ENCODE measurements around the gene CALCR.
"Not testable (repeated sequence)": the region's sequence is repeated elsewhere in the genome, so short reads cannot be mapped to it uniquely, and the experiment has no call there.

Gene CALCR

DNA sequence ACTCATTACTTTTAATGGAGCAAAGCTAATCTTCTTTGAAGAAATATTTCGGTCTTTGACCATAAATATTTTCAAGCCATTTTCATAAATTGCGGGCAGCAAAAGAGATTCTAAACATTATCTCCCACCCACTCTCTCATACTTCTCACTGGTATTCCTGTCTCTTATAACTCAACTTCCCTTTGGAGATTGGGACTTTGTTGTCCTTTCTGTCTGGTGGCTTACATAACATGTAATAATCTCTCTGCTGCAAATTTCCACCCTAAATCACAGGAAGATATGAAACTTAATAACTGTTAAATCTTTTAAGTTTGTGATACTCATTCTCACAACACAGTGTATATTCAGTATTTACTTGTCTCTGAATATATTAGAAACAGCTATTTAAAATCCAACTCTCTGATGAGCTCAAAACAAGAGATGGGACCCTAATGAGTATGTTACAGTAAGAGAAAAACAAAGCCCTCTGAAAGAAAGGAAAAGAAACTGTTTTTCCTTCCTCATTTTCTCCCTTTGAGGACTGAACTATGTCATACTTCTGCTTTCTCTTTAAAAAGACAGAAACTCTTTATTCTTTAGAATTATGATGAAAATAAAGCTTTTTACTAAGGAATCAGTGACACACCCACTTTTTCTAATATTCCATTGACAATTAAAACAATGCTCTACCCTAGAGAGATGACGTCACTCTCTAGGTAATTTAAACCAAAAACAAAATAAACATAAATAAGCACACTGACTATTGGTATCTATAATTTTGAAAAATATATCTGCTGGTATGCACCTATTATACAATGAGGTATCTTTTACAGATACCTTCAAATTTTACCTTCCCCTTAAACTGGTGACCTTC is 14.7 kb downstream of the CALCR start:
- no peak for DNase-seq (ENCODE audit: low spot score)

DNA sequence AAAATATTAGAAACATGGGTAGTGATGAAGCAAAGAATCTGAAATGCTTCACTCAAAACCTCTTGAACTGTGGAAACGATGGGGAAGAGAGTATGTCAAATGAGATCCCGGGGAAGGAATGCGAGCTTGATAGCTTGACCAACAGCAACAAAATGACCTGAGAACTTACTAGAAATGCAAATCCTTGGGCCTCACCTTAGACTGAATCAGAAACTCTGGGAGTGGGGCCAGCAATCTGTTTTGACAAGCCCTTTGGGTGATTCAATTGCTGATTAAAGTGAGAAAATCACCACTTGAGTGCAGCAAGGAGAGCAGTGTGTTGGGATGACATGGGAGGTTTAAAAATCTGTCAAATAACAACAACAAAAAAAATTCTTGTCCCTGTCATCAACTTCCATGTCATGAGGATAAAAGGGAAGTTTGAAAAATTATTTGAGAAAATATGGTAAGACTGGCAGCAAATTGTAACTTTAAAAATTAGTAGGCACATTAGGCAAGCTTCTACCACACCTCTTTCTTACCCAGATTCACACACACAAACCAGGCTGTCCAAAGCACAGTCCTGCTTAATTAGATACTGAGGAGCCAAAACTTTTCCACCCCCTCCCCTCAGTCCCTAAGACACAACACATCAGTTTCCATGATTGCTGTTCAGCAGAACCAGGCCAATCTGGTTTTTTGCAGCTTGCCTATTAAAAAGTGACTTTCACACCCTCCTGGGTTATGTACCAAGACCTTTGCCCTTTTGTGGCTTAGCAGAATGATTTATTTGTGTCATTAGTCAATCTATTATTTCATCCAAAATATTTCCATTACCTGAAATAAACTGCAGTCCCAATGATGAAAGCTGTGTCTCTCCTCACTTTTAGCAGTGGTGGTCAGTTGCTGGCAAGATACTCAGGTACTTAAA is 15.6 kb downstream of the CALCR start:
- no peak for DNase-seq (ENCODE audit: low spot score)

- DNase-seq (ENCODE audit: low spot score): no peak
Measured at GRCh38 chr7:93551931-93552330, 22.6 kb downstream of the CALCR start.

DNA sequence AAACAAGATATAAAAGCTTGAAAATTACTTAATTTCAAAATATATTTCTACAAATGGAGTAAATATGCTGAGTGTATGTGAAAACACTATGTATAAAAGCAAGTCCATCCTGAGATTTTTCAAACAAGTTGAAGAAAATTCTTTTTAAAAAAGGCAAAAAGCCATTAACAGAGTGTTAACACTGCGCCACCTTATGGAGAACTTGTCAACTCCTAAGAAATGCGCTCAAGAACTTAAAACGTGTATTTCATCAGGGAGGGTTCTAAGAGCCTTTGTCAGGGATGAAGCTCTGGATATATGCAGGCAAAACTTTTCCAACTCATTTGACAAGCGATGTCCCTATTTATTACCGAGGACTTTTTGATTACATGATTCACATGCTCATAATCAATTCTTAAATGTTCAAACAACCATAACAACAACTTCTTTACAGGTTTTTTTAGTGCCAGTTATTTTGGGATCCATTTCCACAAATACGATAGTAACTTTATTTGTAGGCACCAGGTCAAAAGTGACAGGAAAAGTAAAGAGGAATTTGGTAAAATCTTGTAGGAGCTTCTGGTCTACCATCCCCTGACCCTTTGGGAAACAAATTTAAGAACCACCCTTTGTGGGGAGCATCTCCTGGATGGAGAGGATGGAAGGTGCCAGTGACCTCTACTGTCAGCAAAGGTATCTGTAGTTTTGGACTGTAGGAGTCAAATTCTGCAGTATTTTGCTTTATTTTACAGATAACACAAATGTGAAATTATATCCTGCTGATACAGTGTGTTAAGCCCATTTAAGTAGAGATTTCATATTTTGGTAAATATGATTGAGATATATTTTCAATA is 23.2 kb downstream of the CALCR start:
- DNase-seq (ENCODE audit: low spot score): peak; percentile 22

DNA sequence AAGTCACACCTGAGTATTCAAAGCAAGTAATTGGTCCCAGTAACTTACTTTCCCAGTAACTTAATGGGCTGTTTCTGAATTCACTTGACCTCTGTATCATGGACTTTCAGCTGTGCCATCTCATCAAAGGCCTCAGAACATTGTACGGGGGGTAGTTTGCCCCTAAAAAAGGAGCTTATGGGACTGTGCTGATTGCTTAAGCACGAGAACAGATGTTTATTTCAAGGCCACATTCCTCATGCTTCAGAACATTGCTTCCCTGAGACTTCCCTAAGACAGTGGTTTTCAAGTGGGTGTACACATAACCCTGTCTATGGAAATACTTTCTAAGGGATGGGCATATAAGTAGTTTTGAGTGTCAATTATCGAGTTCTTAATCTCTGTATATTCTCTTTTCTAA is 26.8 kb downstream of the CALCR start:
- no peak for DNase-seq (ENCODE audit: low spot score)

- no peak for DNase-seq (ENCODE audit: low spot score)
Measured at GRCh38 chr7:93544691-93545090, 29.8 kb downstream of the CALCR start.

DNA sequence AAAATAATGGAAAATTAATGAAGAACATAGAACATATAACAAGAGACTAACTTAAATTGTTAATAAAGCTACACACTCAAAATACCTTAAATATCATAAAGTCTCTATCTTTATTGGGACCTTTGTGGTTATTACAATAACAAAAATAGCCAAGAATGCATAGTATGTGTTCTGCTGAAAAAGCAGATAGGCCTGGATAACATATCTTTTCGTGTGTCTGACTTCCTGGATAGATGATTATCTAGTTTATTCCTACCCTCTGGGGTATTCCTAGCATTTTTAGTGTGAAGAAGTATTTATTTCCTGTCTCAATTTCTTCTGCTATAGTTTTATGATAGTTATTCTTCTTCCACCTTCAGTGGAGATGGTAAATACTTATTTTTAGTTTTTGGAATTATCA is 36.5 kb downstream of the CALCR start:
- no peak for DNase-seq (ENCODE audit: low spot score)

GRCh38 chr7:93535616-93536015 is 38.9 kb downstream of the CALCR start:
- DNase-seq (ENCODE audit: low spot score): no peak

DNA sequence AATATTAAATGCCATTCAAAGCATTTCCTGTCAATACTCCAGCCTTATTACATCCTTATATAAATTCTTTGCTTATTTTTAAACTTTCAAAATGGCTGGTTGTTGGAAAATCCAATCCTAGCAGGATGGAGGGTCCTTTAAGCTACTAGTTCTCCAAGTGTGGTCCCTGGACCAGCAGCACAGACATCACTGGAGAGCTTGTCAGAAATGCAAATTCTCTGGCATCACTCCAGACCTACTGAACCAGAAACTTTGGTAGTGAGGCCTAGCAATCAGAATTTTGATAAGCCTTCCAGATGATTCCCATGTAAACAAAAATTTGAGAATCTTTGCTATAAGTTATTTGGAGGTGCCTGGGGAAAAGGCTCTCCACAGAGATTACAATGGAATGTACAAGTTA is 43.8 kb downstream of the CALCR start:
- no peak for DNase-seq (ENCODE audit: low spot score)

GRCh38 chr7:93516834-93517233 is 57.7 kb downstream of the CALCR start:
- no peak for DNase-seq (ENCODE audit: low spot score)

GRCh38 chr7:93515144-93515543 is 59.4 kb downstream of the CALCR start:
- no peak for DNase-seq (ENCODE audit: low spot score)

- DNase-seq (ENCODE audit: low spot score): no peak
Measured at GRCh38 chr7:93509303-93509702, 65.2 kb downstream of the CALCR start.

GRCh38 chr7:93503088-93503487 is 71.4 kb downstream of the CALCR start:
- DNase-seq (ENCODE audit: low spot score): no peak

GRCh38 chr7:93491860-93492259 is 82.7 kb downstream of the CALCR start:
- not testable (repeated sequence) for DNase-seq (ENCODE audit: low spot score)

DNA sequence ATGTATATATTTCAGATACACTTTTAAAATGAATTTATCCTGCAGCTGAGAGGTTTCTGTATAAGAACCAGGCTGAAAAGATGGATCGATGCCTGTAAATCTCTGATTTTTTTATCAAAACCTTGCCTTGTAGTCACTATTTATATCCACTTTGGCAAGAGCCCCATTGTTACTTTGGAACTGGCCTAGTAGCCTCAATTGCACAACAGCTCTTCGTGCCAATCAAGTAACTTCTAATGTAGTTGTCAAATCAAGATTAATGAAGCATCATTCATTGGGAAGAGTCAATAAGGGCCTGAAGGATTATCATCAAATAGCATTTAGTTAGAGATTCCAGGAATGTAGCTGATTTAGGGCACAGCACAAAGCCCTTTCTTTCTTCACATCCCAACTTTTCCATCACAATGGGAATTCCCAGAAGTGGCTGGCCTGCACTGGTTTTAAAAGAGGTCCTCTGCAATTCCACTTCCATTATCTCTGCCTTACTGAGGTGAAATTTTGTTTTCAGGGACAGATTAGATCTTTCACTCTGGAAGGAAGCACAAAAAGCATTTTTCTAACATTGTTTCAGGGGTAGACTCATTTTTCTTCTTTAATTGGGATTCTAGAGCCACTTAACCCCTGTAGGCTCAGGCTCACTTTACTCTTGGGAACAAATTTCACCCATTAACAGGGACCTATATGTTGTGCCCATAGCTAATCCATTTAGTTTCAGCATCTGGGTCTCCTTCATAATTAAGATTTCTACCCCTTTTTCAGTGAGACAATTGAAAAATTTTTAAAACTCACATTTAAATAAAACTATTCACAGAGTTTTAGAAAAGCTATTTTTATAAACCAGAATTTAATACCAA is 97.8 kb downstream of the CALCR start:
- no peak for DNase-seq (ENCODE audit: low spot score)

DNA sequence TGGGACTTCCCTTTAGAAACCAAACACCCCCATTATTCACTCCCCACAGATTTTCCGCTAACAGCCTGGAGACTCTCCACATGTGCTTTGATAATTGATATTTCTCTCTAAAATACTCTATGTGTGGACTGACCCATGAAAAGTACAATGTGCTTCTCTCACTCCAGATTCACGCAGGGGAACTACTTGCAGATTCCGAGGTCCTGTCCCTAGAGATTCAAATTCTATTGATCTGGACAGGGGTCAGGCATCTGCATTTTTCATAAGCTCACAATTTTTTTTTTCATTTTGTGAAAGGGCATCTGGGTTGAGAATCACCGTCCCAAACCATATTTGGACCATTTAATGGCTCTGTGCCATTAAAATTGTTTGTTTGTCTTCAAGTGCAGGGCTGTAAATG is 98.7 kb downstream of the CALCR start:
- DNase-seq (ENCODE audit: low spot score): no peak

GRCh38 chr7:93471456-93471855 is 103.1 kb downstream of the CALCR start:
- no peak for DNase-seq (ENCODE audit: low spot score)

DNA sequence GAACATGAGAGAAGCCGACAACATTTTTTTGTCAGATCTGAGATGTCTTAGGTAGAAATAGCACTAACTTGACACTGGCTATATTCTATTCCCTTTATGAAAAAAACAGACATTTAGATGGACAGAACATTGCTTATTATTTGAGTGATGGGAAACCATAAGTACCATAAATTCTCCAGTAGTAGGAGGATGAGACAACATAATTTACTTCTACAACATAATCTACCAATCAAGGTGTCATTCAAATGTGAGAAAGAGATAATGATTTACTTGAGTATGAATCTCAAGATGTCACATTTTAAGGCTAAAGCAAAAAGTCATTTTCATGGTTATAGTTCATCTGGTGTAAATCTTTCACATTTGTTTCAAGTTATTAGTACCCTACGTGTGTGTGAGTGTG is 110.8 kb downstream of the CALCR start:
- DNase-seq (ENCODE audit: low spot score): no peak

DNA sequence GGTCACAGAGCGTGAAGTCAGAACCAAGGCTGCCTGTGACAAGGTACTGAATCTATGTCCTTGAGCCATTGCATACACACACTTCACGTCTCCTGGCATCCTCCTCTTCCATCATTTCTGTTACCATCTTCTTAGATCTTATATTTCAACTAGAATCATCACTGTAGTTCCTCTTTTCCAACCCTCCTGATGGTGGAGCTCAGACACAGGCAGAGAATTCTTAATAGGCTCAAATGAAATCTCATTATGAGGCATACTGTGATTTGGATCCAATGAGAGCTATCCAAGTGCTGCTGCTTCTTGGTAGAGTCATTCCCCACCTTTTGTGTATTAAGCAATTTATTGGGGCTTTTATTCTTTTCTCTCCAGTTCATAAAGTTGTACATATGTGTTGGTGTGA is 113.2 kb downstream of the CALCR start:
- DNase-seq (ENCODE audit: low spot score): peak; percentile 1

DNA sequence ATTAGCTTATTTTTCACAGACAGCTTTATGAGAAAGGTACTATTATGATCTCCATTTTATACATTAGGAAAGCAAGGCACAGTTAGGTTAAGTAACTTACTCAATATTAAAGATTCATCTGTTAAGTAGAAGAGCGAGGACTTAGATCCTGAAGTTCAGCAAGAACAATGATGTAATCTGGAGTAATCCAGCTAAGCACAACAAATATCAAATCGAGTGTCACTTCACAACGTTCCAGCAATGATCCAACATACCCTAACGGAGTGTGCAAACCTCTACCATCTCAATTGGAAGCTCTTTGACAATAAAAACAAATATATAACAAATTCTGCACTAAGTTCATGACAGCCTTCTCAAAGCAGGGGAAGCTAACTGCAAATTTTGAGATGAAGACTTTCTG is 121.3 kb downstream of the CALCR start:
- no peak for DNase-seq (ENCODE audit: low spot score)

DNA sequence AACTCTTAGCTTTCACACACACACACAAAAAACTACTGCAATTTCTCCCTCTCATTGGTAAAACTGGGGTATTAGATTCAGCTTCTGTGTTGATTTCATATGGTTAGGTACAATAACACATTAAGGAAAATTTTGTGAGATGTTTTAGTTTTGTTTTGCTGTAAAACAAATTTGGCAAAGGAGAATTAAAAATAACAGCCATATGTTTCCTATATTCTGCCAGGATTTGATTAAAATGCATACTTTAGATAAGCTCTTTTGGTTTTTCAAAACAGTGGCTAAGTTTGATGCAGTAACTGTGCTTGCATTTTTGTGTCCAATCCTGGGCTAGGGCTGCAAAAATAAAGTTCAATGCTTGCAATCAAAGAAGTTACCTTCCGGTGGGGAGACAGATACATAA is 126.3 kb downstream of the CALCR start:
- no peak for DNase-seq (ENCODE audit: low spot score)

Measured in putamen (tissue), 1 donor.